Skin of body (tissue), 2 donors: ENCODE results near the gene PNMA8B. TPM values are rescaled to one million over a fixed set of nuclear protein-coding genes. Genes with fewer than 3 reads are reported as not detected.

Experiments used
- DNase-seq: peaks from one replicate; lab custom pipeline; 2025; lab: John Stamatoyannopoulos, UW
- total RNA-seq: library from RNA; depleted of rRNA; stranded (reverse); fragments of >200 nt; gene quantifications from one replicate; pipeline ENCODE4 v1.2.3, GENCODE V29; 2014

The PNMA8B gene
- total RNA-seq, 1 donor from 2014 or later = 4.8 TPM

DNA sequence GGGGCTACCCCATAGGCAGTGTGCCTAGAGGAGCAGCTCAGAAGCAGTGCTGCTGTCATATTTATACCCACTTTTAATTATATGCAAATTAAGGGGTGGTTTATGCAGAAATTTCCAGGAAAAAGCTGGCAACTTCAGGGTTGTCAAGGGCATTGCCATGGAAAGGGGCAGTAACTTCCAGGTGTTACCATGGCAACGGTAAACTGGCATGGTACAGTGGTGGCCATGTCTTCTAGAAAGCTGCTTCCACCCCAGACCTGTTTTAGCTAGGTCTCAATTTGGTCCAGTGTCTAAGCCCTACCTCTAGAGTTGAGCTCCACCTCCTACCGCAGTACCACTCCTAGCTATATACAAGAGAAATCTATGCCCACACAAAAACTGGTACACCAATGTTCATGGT, 35.6 kb downstream of the PNMA8B start:
- no peak for DNase-seq

DNA sequence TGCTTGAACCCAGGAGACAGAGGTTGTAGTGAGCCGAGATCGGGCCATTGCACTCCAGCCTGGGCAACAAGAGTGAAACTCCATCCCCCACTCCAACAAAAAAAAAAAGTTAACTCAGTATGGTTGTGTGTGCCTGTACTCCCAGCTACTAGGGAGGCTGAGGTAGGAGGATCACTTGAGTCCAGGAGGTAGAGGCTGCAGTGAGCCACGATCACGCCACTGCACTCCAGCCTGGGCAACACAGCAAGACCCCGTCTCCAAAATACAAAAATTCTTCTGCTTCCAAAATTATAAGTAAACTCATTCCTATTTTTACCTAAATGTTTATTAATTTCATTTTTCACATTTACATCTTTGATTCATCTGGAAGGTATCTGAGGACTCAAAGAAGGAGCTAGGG, 38.7 kb downstream of the PNMA8B start:
- DNase-seq = no peak

DNA sequence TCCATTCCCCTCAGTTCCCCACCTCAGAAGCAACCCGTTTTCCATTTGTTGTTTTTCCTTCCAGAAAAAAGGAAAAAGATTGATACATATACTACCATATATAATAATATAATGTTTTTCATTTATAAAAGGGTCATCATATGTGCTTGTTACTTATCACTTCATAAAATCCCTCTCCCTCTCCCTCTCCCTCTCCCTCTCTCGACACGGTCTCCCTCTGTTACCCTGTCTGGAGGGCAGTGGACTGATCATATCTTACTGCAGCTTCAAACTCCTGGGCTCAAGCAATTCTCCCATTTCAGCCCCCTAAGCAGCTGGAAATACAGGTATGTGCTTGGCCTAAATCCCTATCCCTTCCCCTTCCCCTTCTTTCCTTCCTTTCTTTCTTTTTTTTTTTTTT, 41.4 kb downstream of the PNMA8B start:
- no peak for DNase-seq

DNA sequence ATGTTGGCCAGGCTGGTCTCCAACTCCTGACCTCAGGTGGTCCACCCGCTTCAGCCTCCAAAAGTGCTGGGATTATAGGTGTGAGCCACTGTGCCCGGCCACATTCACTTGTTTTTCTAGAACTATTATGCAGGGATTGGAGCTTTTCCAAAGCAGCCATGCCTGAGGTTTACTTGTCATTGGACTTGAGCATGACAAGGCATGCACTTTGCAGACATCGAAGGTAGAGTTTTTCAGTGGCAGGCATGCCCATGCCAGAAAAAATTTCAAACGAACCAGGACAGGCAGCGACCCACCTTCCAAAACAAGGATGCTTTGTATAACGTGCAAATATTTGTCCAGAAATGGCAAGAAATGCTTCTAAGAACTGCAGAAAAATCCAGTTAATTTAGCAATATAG, 42.0 kb downstream of the PNMA8B start:
- no peak for DNase-seq

DNA sequence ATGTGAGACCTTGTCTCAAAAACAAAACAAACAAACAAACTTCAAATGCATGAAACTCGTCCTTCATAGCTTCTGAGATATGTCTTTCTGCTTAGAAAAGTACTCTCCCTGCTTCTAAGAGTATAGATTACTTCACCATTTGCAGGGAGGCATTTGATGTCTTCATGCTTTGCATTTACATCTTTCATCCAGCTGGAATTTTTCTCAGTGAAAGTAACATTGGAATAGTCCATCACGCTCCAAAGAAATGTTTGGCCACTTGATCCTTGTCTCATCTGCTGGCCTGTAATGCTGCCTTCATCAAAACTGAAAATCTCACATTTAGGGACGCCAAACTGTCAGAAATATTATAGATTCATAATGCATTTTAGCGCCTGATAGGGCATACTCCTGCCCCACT, 43.5 kb downstream of the PNMA8B start:
- no peak for DNase-seq

DNA sequence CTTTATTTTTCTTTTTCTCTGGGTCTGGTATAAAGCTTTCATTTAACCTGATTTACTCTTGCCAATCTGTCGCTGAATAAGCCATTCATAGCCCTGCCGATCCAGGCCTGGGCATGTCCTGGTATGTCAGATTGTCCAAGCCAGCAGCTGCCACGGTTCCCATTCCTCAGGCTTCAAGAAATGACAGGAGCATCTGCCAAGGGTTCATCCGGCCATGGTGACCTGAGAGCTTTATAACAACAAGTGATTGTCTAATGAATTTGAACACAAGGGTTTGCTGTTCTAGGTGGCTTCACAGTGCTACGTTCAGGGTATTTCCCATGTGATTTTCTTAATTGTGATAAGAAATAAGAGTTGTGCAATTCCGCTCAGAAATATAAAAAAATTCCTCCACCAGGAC, 44.3 kb downstream of the PNMA8B start:
- DNase-seq = no peak

DNA sequence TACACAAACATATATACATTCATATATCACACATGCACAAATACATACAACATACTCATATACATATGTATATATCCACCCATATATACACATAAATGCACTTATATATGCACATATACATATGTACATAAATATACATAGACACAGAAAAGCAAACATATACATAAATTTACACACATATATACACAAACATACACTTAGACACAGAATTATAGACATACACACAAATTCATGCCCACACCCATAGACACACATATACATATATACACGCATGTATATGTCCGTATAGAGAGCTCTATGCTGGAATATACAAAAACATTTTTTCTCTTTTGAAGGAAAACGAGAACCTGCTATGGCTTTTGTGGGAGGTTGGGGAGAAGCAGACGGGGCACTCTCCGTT, 44.9 kb downstream of the PNMA8B start:
- DNase-seq = no peak

DNA sequence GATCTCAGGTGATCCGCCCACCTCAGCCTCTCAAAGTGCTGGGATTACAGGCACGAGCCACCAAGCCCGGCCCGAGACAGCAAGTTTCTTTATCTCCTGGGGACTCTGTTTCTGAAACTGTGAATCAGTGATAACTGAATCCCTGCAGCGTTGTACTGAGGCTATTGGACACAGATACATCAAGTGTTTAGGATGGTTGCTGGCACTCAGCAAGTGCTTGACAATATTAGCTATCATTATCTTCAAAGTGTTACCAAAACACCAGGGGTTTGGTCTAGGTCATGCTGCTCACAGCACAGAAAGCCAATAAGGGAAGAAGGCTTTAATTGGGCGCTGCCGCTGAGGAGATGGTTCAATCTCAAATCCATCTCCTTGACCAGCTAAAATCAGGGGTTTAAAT, 46.4 kb downstream of the PNMA8B start:
- no peak for DNase-seq

DNA sequence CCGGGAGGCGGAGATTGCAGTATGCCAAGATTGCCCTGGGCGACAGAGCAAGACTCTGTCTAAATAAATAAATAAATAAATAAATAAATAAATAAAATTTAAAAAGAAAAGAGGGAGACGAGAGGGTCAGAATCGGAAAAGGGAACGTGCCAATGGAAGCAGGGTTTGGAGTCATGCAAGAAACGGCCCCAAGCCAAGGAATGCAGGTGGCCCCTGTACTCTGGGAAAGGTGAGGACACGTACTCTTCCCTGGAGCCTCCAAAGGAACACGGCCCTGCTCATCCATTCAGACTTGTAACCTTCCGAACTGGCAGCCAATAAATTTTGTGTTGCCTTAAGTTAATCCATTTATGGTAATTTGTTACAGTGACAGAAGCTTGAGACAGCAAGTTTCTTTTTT, 47.1 kb downstream of the PNMA8B start:
- DNase-seq = no peak

DNA sequence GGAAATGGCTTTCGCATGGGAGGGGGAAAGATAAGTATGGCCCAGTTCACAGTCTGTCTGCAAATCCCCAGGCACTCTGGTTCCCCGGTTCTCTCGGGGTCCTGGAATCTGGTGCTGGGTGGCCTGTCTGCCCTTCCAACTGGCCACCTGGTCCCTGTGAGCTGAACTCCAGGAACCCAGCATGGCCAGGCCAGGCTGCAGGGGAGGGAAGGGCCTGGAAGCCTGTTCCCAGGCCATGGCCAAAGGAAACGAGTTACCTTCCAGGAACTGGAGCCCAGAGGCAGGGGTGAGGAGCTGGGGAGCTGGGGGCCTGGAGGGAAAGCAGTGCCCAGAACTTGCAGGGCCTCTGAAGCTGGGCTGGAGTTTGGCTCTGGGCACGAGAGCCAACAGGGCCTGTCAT, 47.8 kb downstream of the PNMA8B start:
- no peak for DNase-seq

DNA sequence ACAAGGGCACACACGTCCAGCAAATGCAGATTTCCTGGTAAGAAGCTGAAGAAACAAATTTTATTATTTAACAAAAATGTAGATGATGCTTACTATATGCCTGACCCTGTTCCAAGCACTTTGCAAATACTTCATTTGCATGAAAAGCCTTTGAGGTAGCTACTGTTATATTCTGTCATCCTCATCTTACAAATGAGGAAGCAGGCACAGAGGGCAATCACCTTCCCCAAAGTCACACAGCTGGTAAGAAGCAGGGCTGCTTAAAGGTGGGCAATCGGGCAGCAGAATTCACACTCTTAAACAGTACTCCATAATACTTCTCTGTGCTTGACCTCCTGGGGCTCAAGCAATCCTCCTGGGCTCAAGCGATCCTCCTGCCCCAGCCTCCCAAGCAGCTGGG, 48.7 kb downstream of the PNMA8B start:
- DNase-seq = no peak

DNA sequence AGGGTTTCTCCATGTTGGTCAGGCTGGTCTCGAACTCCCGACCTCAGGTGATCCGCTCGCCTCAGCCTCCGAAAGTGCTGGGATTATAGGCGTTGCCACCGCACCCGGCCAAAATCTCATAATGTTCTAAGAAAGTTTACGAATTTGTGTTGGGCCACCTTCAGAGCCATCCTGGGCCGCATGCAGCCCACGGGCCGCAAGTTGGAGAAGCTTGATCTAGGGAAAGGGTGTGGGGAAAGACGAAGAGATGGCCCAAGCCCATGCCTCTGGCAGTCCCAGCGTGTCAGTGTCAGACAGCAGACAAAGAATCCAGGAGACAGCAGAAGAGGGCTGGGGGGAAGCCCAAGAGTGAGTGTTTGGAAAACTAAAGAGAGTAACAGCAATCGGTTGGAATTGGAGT, 49.6 kb downstream of the PNMA8B start:
- DNase-seq = no peak

DNA sequence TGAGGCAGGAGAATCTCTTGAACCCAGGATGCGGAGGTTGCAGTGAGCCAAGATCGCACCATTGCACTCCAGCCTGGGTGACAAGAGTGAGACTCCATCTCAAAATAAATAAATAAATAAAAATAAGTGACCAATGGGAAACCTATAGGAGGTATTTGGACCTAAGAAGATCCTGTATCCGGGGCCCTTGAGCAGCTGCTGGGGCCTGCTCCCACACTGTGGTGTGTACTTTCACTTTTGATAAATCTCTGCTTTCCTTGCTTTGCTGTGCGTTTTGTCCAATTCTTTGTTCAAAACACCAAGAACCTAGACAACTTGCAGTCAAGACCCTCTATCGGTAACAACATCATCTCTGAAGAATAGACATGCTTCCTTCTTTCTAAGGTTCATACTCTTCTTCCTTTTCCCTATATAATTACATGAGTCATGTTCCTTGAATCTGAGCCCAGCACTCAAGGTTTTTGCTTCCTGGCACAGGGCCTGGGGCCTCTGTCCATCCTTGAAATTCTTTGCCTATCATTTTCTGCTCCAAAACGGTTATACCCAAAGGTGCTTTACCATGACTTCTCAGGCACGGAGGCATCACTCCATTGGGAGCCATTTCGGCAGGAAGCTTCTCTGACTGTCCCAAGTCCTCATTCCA, 52.7 kb downstream of the PNMA8B start:
- DNase-seq = no peak

DNA sequence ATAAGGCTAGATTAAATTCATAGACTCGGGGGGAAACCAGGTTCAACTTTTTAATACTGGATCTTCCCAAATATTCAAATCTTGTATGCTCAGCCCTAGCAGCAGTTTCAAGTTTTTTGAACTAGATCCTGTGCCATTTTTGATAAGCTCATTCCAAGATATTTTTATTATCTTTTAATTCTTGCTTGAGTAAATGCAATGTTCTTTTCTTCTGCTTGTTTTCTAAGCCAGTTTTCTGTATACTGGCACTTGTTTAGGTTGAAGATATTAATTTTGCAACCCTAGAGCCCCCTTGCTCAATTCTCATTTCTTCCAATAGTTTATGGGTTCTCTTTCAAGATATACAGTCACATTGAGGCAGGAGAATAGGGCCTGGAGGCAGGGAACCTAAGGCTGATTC, 53.8 kb downstream of the PNMA8B start:
- DNase-seq = no peak

Other genes starting within 250 kb of the PNMA8B start
- 59.6 TPM for gene HIF3A, start 198.8 kb downstream of the PNMA8B start, total RNA-seq
- gene PPP5C, start 148.8 kb downstream of the PNMA8B start, total RNA-seq = 41.6 TPM
- gene CCDC8, start 82.3 kb downstream of the PNMA8B start, total RNA-seq = 36.2 TPM
- gene PNMA8C, start 66.9 kb downstream of the PNMA8B start, total RNA-seq = 0.20 TPM
- gene PNMA8A, start 24.3 kb downstream of the PNMA8B start, total RNA-seq = 17.3 TPM
- gene CALM3, start 105.5 kb upstream of the PNMA8B start, total RNA-seq = 67.7 TPM
- gene PTGIR, start 129.2 kb upstream of the PNMA8B start, total RNA-seq = 3.8 TPM
- gene GNG8, start 140.3 kb upstream of the PNMA8B start, total RNA-seq = not detected
- 6.7 TPM for gene DACT3, start 165.3 kb upstream of the PNMA8B start, total RNA-seq
- 26.2 TPM for gene PRKD2, start 221.2 kb upstream of the PNMA8B start, total RNA-seq